ENCODE measurements around the gene DDR2. TPM values are rescaled to one million over a fixed set of nuclear protein-coding genes. Genes with fewer than 3 reads are reported as not detected.

The DDR2 gene
- total RNA-seq, 1 donor from 2014 or later = 0.33 TPM

DNA sequence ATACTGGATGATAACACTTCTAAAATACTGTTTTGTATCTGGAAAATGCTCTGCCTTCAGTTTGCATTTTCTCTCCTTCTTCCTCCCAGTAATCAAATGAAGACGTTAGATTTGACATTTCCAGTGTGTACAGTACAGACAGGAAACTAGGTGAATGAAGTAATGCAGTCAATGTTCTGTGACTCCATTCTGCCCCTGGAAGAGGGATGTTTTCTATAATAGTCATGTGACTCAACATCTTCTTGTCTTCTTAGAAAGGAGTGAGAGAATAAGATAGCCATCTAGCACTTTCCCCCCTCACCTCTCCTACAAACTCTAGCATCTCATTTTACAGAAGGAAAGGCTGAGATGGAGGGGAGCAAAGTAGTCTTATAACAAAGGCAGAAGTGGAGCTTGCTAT lies 77.6 kb downstream of the DDR2 start:
- Mint-ChIP-seq H3K36me3 (ENCODE audit: low read depth, unreplicated experiment) (no peaks in the 10 kb centered on the region), H3K27ac (ENCODE audit: unreplicated experiment) (no peak overlapping the region), H3K4me1 (ENCODE audit: unreplicated experiment) (peaks cover 31% of the 10 kb centered on the region), H3K4me3 (ENCODE audit: unreplicated experiment) (no peak overlapping the region), H3K27me3 (ENCODE audit: unreplicated experiment) (peaks cover 3% of the 10 kb centered on the region), H3K9me3 (ENCODE audit: unreplicated experiment) (no peaks in the 10 kb centered on the region)
- no peak for DNase-seq (ENCODE audit: low spot score)
- TF ChIP-seq, protein P1, sequence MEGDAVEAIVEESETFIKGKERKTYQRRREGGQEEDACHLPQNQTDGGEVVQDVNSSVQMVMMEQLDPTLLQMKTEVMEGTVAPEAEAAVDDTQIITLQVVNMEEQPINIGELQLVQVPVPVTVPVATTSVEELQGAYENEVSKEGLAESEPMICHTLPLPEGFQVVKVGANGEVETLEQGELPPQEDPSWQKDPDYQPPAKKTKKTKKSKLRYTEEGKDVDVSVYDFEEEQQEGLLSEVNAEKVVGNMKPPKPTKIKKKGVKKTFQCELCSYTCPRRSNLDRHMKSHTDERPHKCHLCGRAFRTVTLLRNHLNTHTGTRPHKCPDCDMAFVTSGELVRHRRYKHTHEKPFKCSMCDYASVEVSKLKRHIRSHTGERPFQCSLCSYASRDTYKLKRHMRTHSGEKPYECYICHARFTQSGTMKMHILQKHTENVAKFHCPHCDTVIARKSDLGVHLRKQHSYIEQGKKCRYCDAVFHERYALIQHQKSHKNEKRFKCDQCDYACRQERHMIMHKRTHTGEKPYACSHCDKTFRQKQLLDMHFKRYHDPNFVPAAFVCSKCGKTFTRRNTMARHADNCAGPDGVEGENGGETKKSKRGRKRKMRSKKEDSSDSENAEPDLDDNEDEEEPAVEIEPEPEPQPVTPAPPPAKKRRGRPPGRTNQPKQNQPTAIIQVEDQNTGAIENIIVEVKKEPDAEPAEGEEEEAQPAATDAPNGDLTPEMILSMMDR (IDR thresholded peaks at IDR 0.05; ENCODE audit: unreplicated experiment) = no peak

DNA sequence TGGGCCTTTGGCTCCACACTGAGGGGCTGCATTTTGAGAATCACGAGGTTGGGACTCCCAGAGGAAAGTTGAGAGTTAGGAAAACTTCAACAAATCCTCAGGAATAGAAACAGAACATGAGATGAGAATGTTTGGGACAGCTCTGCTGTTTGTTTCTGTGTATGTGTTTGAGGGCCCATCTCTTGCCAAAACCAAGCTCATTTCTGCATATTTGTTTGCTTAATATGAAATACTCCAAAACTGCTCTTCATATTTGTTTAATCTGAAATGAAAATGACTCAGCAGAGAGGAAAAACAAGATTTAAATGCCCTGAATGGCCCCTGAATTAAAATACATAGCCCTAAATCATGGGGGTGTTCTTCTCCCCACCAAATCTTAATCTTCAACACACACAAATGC lies 78.1 kb downstream of the DDR2 start:
- Mint-ChIP-seq H3K27me3 (ENCODE audit: unreplicated experiment) (peaks cover 3% of the 10 kb centered on the region), H3K4me3 (ENCODE audit: unreplicated experiment) (no peak overlapping the region), H3K27ac (ENCODE audit: unreplicated experiment) (no peak overlapping the region), H3K9me3 (ENCODE audit: unreplicated experiment) (no peaks in the 10 kb centered on the region), H3K4me1 (ENCODE audit: unreplicated experiment) (peaks cover 31% of the 10 kb centered on the region), H3K36me3 (ENCODE audit: low read depth, unreplicated experiment) (no peaks in the 10 kb centered on the region)
- no peak for DNase-seq (ENCODE audit: low spot score)
- TF ChIP-seq, protein P1 (IDR thresholded peaks at IDR 0.05; ENCODE audit: unreplicated experiment) = no peak

- H3K36me3 Mint-ChIP-seq (ENCODE audit: low read depth, unreplicated experiment) = no peaks in the 10 kb centered on the region
- no peak overlapping the region for H3K4me3 Mint-ChIP-seq (ENCODE audit: unreplicated experiment)
- H3K27ac Mint-ChIP-seq (ENCODE audit: unreplicated experiment) = peak overlapping the region; percentile 53
- no peak for DNase-seq (ENCODE audit: low spot score)
- H3K4me1 Mint-ChIP-seq (ENCODE audit: unreplicated experiment) = peaks cover 31% of the 10 kb centered on the region
- H3K9me3 Mint-ChIP-seq (ENCODE audit: unreplicated experiment) = no peaks in the 10 kb centered on the region
- peaks cover 3% of the 10 kb centered on the region for H3K27me3 Mint-ChIP-seq (ENCODE audit: unreplicated experiment)
- TF ChIP-seq, protein P1 (IDR thresholded peaks at IDR 0.05; ENCODE audit: unreplicated experiment) = no peak
Observed at GRCh38 chr1:162710780-162711465, 78.7 kb downstream of the DDR2 start.

DNA sequence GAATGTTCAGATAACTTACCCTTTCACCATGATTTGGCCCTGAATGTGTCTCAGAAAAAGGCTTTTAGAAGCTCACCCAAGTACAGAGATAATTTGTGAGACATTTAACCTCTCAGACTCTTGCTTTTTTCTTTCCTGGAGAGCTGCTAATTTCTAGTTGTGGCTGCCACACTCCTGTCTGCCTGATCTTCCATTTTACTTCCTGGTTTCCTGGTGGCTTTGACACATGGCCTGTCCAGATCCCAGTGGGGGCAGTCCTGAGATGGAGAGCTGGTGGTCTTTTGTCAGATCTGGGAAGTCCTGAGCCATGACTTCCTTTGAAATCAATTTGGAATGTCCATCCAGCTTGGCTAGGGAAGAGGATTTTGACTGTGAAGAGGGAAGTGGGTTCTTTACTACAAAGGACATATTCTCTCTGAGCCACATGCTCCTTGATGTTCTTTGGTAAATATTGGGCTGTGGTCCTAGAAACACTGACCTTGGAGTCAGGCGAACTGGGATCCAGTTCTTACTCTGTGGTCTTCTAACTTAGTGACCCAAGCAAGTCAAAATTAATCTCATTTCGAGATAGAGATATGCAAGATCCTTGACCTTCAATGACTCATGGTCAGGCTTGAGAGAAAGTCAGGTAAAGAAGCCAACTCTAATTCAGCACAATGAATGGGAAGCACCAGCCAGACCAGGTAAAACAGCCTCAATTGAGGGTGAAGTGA lies 80.2 kb downstream of the DDR2 start:
- no peak overlapping the region for H3K4me3 Mint-ChIP-seq (ENCODE audit: unreplicated experiment)

More for the DNA sequence above, 80.2 kb downstream of the DDR2 start:
- TF ChIP-seq, protein P1 (IDR thresholded peaks at IDR 0.05; ENCODE audit: unreplicated experiment) = no peak
- Mint-ChIP-seq H3K4me1 (ENCODE audit: unreplicated experiment) (peaks cover 28% of the 10 kb centered on the region), H3K27ac (ENCODE audit: unreplicated experiment) (no peak overlapping the region), H3K9me3 (ENCODE audit: unreplicated experiment) (no peaks in the 10 kb centered on the region), H3K27me3 (ENCODE audit: unreplicated experiment) (no peaks in the 10 kb centered on the region), H3K36me3 (ENCODE audit: low read depth, unreplicated experiment) (no peaks in the 10 kb centered on the region)
- DNase-seq (ENCODE audit: low spot score) = no peak
